ENCODE measurements around the gene CD2BP2.
"Not testable (repeated sequence)": the region's sequence is repeated elsewhere in the genome, so short reads cannot be mapped to it uniquely, and the experiment has no call there.

- not testable (repeated sequence) for TF ChIP-seq POLR2A, CTCF (IDR thresholded peaks at IDR 0.05)
These were observed 44.2 kb downstream of the CD2BP2 start for GRCh38 chr16:30310937-30311336.

Data from esophagus squamous epithelium (tissue), 4 donors.